Stimulated activated CD4-positive, alpha-beta T cell treated with anti-CD3 and anti-CD28 coated beads, Interleukin-1b, Interleukin-23, amount 100 ng/mL, for 24 hours (primary cell): Measurements from ENCODE around the gene CSF1R.

Experiments used
- DNase-seq, 4 experiments: peaks; one replicate each; pipeline ENCODE4 v3.0.0-alpha.2; 2020; ENCODE audit warnings: low read depth in 4 of 4, low spot score in 1 of 4

The CSF1R gene

DNA sequence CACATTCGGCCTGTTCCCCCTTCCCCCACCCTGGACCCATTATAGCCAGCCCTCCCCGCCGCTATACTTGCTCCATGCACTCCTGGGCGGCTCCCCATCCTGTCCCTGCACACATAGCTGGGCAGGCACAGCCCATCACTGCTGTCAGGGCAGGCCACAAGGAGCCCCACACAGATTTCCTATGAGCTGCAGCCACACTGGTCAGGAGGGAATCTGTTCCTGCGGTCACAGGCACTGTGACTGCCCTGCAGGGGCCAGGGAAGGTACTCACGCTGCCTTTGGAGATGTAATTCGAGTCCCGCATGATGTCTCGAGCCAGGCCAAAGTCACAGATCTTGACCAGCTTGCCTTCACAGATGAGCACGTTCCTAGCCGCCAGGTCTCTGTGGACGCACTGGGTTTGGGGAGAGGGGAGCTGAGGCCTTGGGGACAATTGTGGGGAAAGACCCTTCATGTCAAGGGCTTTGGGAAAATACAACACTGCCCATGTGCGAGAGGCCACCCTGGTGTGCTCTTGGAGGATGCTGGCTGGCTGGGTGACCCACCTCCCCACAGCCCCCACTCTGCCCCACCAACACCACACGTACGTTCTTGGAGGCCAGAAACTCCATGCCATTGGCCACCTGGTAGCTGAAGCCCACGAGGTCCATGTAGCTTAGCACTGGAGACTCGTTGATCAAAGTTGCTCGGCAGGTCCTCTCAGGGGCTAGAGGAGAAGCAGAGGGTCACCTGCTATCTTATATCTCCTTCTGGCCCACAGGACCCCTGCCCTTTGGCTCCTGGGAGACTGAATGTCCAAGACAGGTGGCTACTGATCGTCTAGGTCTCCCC, 34.5 kb upstream of the CSF1R start:
- no peak for DNase-seq

DNA sequence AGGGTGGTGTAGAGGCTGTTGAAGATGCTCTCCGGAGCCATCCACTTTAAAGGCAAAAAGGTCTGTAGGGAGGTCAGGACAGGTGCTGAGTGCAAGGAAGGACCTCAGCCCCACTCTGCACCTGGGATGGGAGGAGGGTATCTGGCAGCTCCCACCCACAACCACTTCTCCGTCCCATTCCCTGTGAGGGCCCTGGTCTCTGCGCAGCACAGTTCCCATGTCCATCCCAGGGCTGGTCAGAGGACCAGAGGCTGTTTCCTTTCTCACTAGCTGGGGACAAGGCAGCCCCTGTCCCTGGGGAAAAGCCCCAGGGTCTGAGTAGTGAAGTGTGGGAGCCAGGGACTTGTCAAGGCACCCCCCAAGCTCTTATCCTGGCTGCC, 33.7 kb upstream of the CSF1R start:
- no peak for DNase-seq

DNA sequence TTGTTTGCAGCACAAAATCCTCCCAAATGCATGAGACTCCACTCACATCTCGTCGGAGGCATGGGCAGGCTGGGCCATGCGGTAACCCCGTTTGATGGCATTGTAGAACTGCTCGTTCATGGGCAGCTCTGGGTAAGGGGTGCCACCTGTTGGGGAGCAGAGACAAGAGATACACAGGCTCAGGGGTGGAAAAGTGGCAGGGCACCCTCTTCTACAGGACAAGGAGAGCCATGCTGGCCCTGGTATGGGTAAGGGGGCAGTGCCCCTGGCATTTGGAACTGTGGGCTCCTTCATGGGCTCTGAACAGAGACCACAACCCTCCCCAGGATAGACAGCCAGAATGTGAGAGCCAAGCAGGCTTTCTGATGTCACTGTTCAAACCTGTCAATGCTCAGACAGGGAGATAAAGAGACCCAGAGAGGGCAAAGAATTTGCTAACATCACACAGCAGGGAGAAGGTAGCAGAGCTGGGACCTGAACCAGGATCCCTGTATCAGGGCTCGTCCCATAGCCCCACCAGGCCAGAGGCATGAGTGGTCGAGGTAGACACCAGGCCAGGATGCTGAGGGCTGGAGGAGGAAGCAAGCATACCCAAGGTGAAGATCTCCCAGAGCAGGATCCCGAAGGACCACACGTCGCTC, 33.2 kb upstream of the CSF1R start:
- no peak for DNase-seq

DNA sequence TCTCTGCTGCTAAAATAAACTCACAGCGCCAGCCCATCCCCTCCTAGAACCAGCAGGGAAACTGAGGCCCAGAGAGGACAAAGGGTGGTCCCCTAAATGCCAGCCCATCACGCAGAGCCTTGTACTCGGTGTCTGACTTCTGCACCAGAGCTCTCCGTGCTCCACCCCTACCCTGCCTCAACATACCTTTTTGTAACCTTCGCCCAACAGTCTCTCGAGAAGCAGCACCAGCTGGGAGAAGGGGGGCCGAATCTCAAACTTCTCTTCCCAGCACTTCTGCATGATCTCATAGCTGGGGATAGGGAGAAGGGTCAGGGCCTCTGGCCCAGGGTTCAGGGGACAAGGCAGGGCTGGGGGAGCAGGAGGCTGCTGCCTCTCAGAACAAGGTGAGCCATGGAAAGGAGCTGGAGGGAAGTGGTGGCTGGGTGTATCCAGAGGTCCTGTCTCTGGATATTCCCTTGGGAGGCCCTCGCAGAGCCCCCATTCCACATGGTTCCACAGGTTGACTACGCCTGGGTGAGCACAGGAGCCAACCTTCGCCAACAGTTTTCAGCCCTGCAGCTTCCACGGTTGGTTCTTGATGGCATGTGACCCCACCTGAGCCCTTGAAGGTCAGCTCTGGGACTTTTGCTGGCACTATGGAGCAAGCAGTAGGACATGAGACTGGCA, 32.3 kb upstream of the CSF1R start:
- DNase-seq = no peak

DNA sequence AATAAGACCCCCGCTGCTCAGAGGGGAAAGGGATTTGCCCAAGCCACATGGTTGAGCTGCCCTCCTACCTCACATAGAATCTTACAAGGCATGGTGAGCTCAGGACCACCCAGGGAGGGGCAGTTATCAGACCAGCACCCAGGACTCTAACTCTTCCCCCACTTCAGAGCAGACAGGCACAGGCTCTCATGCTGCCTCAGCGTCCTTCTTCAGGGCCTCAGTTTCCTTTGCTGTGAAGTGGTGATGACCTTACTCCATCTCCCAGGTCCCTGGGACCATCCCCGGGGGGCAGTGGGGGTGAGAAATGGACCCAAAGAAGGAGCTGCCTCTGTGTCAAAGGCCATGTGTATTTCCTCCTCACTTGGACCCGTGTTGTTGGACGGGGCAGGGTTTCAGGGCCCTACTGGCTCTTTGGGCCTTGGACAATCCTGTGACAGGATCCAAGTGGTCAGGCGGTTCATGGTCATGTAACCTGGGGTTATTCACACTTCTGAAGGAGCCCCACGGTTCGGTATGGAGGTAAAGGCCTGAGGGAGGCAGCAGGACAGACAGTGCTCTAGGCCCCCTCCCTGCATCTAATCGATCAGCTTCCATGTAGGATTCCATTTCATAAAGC, 31.7 kb upstream of the CSF1R start:
- DNase-seq = no peak

DNA sequence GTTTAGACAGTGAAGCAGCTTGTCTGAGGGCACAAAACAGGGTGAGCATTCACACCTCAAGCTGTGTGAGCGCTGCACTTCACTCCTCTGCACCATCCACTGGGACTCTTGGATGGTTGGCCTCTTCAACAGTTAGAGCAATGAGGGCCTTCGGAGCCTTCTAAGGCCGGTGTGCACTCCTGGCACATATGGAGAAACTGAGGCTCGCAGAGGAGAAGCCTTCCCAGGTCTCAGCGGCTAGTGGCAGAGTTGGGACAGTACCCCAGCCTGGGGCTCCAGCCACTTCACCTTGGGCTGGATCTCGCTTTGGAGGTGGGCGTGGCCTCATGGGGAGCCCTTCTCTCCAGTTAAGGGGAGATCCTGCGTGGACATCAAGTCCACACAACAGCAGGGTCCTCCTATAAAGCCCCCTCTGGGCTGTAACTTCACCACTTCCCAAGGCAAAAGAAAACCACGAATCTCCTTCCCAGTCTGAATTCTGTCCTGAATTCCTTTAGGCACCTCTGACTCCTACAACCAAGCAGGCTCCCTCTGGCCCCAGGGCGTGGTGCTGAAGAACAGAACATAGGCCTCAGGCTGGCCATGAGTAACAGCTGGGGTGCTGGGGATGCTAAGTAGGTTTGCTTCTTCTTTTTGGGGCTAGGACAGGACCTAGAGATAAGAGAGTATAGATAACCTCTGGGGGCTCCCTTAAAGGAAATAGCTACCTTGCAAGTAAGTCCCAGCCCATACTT, 30.5 kb upstream of the CSF1R start:
- no peak for DNase-seq

DNA sequence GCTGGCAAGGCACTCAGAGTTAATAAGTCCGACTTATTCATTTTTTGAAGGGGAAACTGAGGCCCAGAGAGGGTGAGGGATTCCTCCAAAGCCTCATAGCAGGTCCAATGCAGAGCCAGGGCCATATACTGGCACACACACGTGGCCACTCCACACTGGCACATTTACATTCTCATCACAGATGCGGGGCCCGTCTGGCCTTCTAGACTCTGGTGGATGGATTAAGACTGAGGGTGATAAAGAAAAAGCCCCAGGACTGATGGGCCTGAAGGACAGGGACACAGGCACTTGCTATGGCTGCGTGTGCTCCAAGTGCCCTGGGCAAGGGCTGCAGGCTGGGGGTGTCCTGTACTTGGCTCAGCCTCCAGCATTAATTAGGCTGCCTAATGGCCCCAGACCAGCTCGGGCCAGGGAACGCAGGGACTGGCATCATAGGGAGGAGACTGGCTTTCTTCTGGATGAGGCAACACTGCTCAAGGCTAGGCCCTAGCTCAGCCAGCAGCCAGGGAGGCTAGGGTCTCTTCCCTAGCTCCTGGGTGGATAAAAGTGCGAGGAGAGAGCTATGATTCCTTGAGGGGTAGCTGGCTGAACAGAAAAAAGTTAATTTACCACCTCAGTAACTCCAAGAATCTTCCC, 28.5 kb upstream of the CSF1R start:
- no peak for DNase-seq

DNA sequence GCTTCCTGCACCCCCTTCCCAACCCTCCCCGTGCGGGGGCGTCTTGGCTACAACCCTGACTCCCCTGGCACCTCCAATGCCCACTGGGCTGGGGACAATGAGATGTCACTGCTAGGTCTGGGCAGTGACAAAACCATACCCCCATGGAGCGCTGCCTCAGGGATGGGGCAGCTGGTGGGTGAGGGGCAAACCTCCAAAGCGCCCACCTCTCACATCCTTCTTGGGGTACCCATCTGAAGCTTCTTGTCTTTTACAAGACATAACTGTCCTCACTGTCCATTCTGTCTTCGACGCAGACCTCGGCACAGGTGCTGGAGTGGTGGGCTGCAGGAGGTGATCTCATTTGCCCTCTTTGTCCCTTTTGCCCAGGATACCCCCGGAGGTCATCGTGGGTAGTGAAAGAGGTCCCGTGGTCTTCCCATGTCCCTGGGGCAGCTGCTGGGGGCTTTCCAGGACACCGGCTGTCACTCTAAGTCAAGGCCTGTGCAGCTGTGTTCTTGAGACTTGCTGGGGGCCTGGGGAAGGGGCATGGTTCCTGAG, 27.8 kb upstream of the CSF1R start:
- DNase-seq = no peak

DNA sequence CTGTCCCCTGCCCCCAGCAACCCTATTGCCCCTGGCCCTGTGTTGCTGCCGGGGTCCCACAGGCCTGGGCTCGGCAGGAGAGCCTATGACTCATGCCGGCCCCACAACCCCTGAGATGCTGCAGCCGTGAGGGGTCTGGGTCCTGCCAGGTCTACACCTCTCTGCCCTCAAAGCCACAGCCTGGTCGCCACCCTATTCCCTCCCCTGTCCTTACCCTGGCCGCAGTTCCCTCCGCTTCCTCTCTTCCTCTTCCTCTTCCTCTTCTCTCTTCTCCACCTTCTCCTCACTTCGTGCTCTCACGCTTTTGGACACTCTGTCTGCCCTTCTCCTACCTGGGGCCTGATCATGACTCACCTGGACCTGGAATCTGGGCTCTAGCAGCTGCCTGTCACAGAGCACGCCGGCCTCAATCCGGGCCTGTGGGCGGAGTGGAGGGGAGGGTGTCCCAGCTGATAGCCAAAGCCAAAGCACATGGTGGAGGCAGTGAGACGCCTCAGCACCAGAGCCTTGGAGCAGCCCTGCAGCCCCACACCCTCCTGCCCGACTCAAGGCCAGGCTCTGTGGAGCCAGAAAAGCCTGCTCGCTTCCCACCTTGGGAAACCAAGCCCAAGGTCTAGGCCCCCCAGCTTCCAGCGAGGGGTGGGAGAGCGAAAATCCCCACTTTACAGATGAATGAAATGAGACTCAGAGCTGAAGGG, 26.8 kb upstream of the CSF1R start:
- no peak for DNase-seq

DNA sequence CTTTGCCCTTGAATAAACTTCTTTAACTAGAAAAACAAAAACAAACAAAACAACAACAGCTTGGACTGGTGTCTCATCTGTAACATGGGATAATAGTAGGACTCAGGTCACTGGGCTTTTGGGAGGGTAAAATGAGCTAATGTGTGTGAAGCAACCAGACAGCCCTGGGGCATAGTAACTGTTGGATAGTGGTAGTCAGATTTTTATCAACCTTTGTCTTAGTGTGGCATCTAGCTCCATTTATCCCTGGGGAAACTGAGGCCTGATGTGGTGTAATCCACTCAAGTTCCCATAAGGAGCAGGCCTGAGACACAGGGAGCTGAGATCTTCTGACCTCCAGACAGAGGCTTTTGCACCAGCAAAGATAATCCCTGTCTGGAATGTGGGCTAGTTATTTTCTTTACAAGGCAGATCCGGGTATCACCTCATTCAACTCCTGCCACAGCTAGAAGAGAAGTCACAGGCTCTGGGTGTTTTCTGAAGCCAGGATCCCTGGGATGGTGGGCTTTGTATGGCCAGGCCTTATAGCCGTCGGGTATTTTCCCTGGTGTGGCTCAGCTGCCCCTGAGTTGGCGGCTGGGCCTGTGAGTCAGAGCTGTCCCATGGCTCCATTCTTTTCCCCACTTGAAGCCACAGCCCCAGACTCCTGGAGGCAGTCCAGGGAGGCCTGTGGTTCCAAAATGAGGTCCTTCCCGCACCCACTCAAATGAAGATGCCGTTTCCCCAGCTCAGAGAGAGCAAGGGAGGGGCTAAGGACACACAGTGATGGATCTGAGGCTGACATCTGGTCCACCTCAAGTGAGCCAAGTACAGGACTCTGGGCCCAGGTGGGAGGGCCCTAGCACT, 26.1 kb upstream of the CSF1R start:
- DNase-seq = no peak

DNA sequence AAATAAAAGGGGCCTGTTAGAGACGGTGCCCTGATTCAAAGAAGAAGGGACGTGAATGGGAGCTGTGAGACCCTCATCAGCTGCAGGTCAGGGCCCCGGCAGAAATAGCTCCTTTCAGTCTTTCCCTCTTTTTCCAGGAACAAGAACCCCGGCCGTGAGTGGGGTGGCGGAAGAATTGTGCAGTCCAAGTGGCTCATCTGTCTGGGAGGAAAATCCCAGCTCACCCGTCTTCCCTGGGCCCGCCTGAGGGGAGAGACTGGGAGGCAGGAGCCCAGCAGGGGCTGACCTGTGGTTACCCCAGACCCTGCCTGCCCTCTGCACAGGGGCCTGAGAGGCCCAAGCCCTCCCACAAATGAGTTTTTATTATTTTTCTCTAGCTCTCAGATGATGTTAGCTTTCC, 24.8 kb upstream of the CSF1R start:
- no peak for DNase-seq

DNA sequence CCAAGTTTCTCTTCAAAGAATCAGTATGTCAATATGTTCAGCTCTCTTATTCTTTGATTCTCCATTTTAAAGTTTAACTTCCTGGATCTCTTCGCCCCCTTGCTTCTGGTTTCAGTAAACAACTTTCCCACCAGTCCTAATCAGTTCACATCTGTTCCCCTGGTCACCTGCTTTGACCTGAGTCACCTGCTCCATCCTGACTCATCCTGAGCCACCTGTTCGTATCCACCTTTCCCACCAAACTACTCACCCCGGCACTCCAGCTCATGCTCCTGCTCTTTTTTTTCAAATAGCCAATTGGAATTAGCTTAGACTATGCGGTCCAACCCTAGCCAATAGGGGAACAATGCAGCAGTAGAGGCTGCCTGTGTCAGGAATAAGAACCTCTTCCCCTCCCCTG, 23.6 kb upstream of the CSF1R start:
- no peak for DNase-seq

DNA sequence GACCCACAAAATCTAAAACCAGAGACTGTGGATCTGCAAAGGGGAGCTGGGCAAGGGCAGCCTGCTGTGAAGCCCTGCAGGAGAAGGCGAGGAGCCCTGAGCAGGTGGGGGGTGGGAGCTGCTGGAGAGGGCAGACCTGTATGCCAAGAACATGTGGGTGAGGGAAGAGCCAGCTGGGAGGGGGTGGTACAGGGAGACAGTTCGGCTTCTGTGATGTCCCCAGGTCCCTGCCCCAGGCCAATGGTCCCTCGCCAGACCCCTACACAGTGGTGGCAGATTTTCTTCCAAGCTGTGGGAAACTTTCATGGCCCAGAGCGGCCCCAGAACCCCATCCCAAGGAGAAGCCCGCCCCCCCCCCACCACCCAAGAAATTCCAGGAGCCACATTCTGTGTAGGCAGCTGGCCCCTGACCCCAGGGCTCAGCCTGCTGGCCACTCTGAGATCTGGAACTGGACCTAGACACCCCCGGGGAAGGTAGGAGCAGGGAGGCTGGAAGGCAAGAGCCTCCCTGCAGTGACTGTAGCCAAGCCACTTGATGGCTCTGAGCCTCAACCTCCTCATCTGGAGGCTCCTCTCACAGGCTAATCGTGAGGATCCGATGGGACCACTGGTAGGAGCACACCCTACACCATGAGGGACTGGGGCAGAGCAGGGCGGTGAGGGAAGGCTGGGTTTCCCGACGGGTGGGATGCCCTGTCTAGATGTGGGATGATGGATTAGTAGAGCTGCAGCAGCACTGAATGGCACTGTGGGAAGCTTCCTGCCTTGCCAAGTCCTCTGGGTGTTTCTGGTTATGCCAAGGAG, 22.6 kb upstream of the CSF1R start:
- DNase-seq = no peak

DNA sequence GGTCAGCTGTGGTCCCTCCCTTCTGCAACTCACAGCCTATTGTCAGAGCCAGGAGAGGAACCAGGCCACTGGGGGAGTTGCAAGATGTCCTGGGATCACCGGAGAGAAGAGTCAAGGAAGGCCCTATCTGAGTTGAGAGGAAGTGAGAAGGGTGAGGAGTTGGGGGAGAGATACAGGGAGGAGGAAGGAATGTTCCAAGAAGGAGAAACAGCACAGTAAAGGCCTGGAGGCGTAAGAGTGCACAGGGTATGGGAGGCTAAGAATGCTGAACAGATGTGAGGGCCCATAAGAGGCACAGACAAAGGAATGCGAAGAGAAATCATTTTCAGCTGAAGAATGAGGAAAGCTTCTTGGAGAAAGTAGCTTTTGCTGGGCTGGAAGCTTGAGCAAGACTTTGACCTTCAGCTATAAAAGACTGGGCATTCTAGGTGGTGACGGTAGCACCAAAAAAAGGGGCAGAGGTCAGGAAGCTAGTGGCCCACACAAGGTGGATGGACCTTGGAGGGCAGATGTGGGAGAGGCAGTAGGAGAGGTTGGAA, 21.6 kb upstream of the CSF1R start:
- no peak for DNase-seq

DNA sequence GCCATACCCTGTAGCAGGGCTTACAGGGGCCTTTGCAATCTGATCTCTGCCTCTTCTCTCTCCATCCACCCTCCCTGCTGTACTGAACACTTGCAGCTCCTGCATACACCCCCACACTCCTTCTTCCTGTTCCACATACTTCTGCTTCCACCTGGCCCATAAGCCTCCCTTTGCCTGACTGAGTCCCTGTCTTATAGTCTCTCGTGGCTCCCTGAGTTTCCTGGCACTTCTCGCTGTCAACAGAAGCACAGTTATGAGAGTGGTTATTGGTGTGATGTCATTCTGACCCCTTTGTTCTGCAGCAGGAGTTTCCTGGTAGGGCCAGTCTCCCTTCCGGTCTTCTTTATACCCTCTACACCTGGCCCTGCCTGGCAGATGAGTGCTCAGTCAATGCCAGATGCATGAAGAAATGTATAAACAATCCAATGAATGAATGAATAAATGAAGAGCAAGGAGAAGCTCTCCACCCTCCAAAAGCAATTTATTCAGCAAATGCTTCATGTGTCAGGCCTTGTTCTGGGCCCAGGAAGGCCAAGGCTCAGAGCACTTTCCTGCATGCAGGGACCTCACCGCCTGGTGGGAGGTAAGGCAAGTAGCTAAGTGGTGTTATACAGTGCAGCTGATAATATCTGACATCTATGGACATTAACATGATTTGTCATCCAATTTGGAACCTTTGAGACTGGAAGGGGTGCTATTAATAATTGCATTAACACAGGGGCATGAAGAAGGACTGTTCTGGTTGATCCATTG, 20.5 kb upstream of the CSF1R start:
- no peak for DNase-seq

DNA sequence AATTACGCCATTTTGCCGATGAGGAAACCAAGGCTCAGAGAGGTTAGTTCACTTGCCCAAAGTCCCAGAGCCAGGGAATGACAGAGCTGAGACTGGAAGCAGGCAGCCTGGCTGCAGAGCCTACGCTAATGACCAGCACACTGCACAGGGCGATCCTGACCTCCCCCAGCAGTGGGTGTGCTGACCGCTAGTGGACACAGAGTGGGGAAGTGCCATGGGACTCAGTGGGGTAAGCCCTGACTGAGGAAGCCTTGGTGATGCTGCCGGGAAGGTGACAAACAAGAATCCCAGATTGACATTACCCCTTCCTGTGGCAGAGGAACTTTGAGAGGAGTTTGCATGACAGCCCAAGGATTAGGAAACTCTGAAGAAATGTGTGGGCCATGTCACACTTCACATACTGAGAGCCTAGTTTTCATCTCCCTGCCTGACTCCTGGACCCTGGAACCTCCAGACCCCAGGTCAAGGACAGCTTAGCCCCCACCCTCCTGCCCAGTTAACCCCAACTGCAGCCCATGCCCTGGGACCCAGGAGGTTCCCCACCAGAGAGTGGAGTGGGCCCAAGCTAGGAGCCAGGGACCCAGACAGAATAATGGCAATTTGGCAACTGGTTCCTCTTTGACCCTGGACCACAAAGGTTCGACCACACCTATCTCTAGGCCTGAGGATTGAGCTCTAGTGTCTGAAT, 19.7 kb upstream of the CSF1R start:
- DNase-seq = no peak

DNA sequence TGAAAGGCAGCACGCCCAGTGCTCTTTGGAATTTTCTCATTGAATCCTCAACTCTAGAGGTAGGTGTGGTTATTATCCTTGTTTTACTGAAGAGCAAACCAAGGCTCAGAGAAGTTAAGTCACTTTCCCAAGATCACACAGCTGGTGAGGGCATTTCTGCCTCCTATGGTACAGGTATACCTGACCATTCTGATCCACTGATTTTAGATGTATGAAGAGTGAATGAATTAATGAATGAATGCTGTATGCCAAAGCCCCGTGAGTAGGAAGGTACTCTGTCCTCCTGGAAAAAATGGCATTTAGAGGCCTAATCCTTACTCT, 18.2 kb upstream of the CSF1R start:
- no peak for DNase-seq
